H1 (cell line): ENCODE results near the gene ADD1. TPM values are rescaled to one million over a fixed set of nuclear protein-coding genes. Genes with fewer than 3 reads are reported as not detected.

Experiments
- CTCF ChIA-PET: fragments of 300-600 bp; sonication (Branson Sonifier 250); formaldehyde crosslinking; loops from one replicate; lab custom pipeline; 2021; ENCODE audit not compliant: partially characterized antibody; lab: Charles Lee
- POLR2A ChIA-PET: fragments of 300-600 bp; sonication (Branson Sonifier 250); formaldehyde crosslinking; loops from one replicate; lab custom pipeline; 2021; ENCODE audit warnings: inconsistent platforms; ENCODE audit not compliant: partially characterized antibody; lab: Charles Lee
- DNase-seq, 2 experiments: peaks; one replicate each; pipeline versions ENCODE4 v3.0.0 to v3.0.0-alpha.2; 2010 to 2022; ENCODE audit warnings: low spot score in 2 of 2, low read depth in 1 of 2, mixed read lengths in 1 of 2
- FAIRE-seq: peaks from 2 replicates; lab custom pipeline; 2011; peaks lifted over from hg19 to GRCh38; lab: Jason Lieb, UNC
- H2AFZ ChIP-seq: 2 replicates; pipeline ENCODE4 v1.8.1; 2012; ENCODE audit warnings: low read length, inconsistent platforms
- H2AK5ac ChIP-seq: 2 replicates; pipeline ENCODE4 v1.6.1; 2013; ENCODE audit warnings: low read depth, low read length
- H2BK120ac ChIP-seq: replicated peaks from 2 replicates; pipeline ENCODE3; 2013; ENCODE audit warnings: low read depth, low read length, inconsistent platforms
- H2BK12ac ChIP-seq: 2 replicates; pipeline ENCODE4 v1.6.1; 2013; ENCODE audit warnings: low read depth, low read length
- H2BK15ac ChIP-seq: 2 replicates; pipeline ENCODE4 v1.6.1; 2013; ENCODE audit warnings: low read length
- H2BK20ac ChIP-seq: 2 replicates; pipeline ENCODE4 v1.6.1; 2013; ENCODE audit warnings: low read length
- H2BK5ac ChIP-seq: 2 replicates; pipeline ENCODE4 v1.6.1; 2013; ENCODE audit warnings: low read depth, low read length
- H3K14ac ChIP-seq: 2 replicates; pipeline ENCODE4 v1.6.1; 2013; ENCODE audit warnings: inconsistent platforms; ENCODE audit not compliant: insufficient read length
- H3K18ac ChIP-seq: 2 replicates; pipeline ENCODE4 v1.6.1; 2013; ENCODE audit warnings: low read length; ENCODE audit errors: extremely low read depth
- H3K23ac ChIP-seq: 2 replicates; pipeline ENCODE4 v1.6.1; 2013; ENCODE audit warnings: inconsistent platforms; ENCODE audit not compliant: insufficient read length
- H3K23me2 ChIP-seq: 2 replicates; pipeline ENCODE4 v1.6.1; 2013; ENCODE audit warnings: low read depth, low read length
- H3K27ac ChIP-seq: 2 replicates; pipeline ENCODE4 v1.6.1; 2011; ENCODE audit warnings: low read depth, low read length, inconsistent platforms
- H3K27me3 ChIP-seq, 4 experiments: replicated peaks in 1 of 4; 1 replicate in 1 of 4; 2 replicates in 3 of 4; pipeline versions ENCODE4 v1.6.1 to v1.8.1; 2011 to 2013; ENCODE audit warnings: low read length in 3 of 4, mild to moderate bottlenecking in 3 of 4, inconsistent platforms in 2 of 4, mixed read lengths in 2 of 4, moderate library complexity in 1 of 4; ENCODE audit not compliant: control insufficient read depth in 3 of 4, insufficient read depth in 3 of 4; ENCODE audit errors: extremely low read depth in 1 of 4
- H3K36me3 ChIP-seq, 4 experiments: 2 replicates each; pipeline versions ENCODE4 v1.6.1 to v1.8.1; 2011 to 2013; ENCODE audit warnings: mild to moderate bottlenecking in 4 of 4, low read length in 3 of 4, moderate library complexity in 2 of 4, control low read depth in 1 of 4, inconsistent platforms in 1 of 4; ENCODE audit not compliant: insufficient read depth in 4 of 4, control insufficient read depth in 2 of 4
- H3K4ac ChIP-seq: replicated peaks from 2 replicates; pipeline ENCODE3; 2013; ENCODE audit warnings: low read length, low read depth, mixed read lengths, inconsistent platforms; ENCODE audit not compliant: insufficient read length
- H3K4me1 ChIP-seq, 4 experiments: replicated peaks in 1 of 4; 1 replicate in 1 of 4; 2 replicates in 3 of 4; pipeline versions ENCODE4 v1.6.1 to v1.8.1; 2011 to 2013; ENCODE audit warnings: low read length in 3 of 4, inconsistent platforms in 2 of 4, mixed read lengths in 1 of 4; ENCODE audit not compliant: insufficient read depth in 4 of 4, control insufficient read depth in 3 of 4
- H3K4me2 ChIP-seq, 2 experiments: 2 replicates each; pipeline versions ENCODE4 v1.6.1 to v1.8.1; 2011 to 2013; ENCODE audit warnings: low read depth in 2 of 2, low read length in 2 of 2, control low read depth in 1 of 2, inconsistent platforms in 1 of 2, mild to moderate bottlenecking in 1 of 2; ENCODE audit not compliant: insufficient read depth in 1 of 2
- H3K4me3 ChIP-seq, 4 experiments: fragments of 200-600, 300-600 bp in 1 of 4; sonication (generic), shearing (Covaris generic), sonication (Bioruptor Twin) in 1 of 4; 2 replicates each; pipeline versions ENCODE4 v1.5.1 to v1.8.1; 2011 to 2016; ENCODE audit warnings: low read length in 4 of 4, low read depth in 3 of 4, control low read depth in 2 of 4, inconsistent platforms in 2 of 4, mild to moderate bottlenecking in 2 of 4, mixed read lengths in 1 of 4, moderate library complexity in 1 of 4; ENCODE audit not compliant: insufficient read depth in 2 of 4; ENCODE audit errors: extremely low read depth in 1 of 4
- H3K56ac ChIP-seq: replicated peaks from 2 replicates; pipeline ENCODE3; 2013; ENCODE audit warnings: low read depth, mild to moderate bottlenecking, mixed read lengths, low read length, inconsistent platforms; ENCODE audit not compliant: insufficient read length
- H3K79me1 ChIP-seq: 2 replicates; pipeline ENCODE4 v1.6.1; 2013; ENCODE audit warnings: low read depth, low read length, control low read depth
- H3K79me2 ChIP-seq, 2 experiments: 2 replicates each; pipeline versions ENCODE4 v1.6.1 to v1.8.1; 2012 to 2013; ENCODE audit warnings: low read length in 2 of 2, mild to moderate bottlenecking in 2 of 2, inconsistent platforms in 1 of 2; ENCODE audit not compliant: insufficient read depth in 2 of 2, control insufficient read depth in 1 of 2
- H3K9ac ChIP-seq, 4 experiments: replicated peaks in 1 of 4; 1 replicate in 1 of 4; 2 replicates in 3 of 4; pipeline versions ENCODE4 v1.6.1 to v1.8.1; 2011 to 2013; ENCODE audit warnings: low read depth in 3 of 4, low read length in 3 of 4, control low read depth in 2 of 4, mild to moderate bottlenecking in 2 of 4, moderate library complexity in 2 of 4, inconsistent platforms in 1 of 4; ENCODE audit errors: extremely low read depth in 1 of 4
- H3K9me3 ChIP-seq, 2 experiments: 2 replicates each; pipeline versions ENCODE4 v1.6.1 to v1.8.1; 2012 to 2013; ENCODE audit warnings: mild to moderate bottlenecking in 2 of 2, moderate library complexity in 2 of 2, control low read depth in 1 of 2, inconsistent platforms in 1 of 2, low read depth in 1 of 2, low read length in 1 of 2, mixed read lengths in 1 of 2; ENCODE audit not compliant: insufficient read depth in 2 of 2
- H4K20me1 ChIP-seq, 2 experiments: replicated peaks in 1 of 2; 2 replicates each; pipeline versions ENCODE3 to v1.8.1; 2011 to 2013; ENCODE audit warnings: inconsistent platforms in 2 of 2, low read length in 2 of 2, mild to moderate bottlenecking in 1 of 2; ENCODE audit not compliant: insufficient read depth in 2 of 2, control insufficient read depth in 1 of 2
- H4K5ac ChIP-seq: 2 replicates; pipeline ENCODE4 v1.6.1; 2013; ENCODE audit warnings: low read length, low read depth, mixed read lengths, inconsistent platforms; ENCODE audit not compliant: insufficient read length
- H4K8ac ChIP-seq: 2 replicates; pipeline ENCODE4 v1.8.0; 2013; ENCODE audit warnings: mild to moderate bottlenecking, moderate library complexity, low read length, inconsistent platforms; ENCODE audit not compliant: insufficient read depth; ENCODE audit errors: extremely low read depth
- H4K91ac ChIP-seq: replicated peaks from 2 replicates; pipeline ENCODE3; 2013; ENCODE audit warnings: low read length, mixed read lengths, inconsistent platforms; ENCODE audit not compliant: insufficient read length
- CHD1 ChIP-seq: IDR thresholded peaks from 2 replicates; pipeline ENCODE4 v1.6.1; 2012; ENCODE audit warnings: low read depth, low read length, improper control_type of control experiment
- RNF2 ChIP-seq: fragments of 200-900, 300-1000 bp; sonication (generic); IDR thresholded peaks from 2 replicates; pipeline ENCODE4 v1.7.1; 2016; ENCODE audit warnings: borderline replicate concordance, low read depth, mild to moderate bottlenecking, antibody characterized with exemption, low read length; ENCODE audit not compliant: poor library complexity, severe bottlenecking; ENCODE audit errors: missing control alignments
- SAP30 ChIP-seq: fragments of 300-600 bp; sonication (generic); IDR thresholded peaks from 2 replicates; pipeline ENCODE4 v1.7.1; 2012; ENCODE audit warnings: low read length, moderate library complexity, mild to moderate bottlenecking, inconsistent platforms; ENCODE audit not compliant: insufficient read depth, insufficient replicate concordance
- WGBS, 2 experiments: shearing (Covaris generic) in 1 of 2; methylation state at CpG; one replicate each; pipeline versions ENCODE4 v1.1.6 to v1.1.7; 2013 to 2015; ENCODE audit warnings: low lambda C conversion rate in 2 of 2, mixed read lengths in 2 of 2, inconsistent platforms in 1 of 2, low coverage in 1 of 2, missing lambda C conversion rate in 1 of 2; ENCODE audit not compliant: insufficient replicate concordance in 2 of 2, insufficient coverage in 1 of 2, insufficient read length in 1 of 2; ENCODE audit errors: extremely low coverage in 1 of 2, missing lambda C conversion rate in 1 of 2; 5-methylcytosine and 5-hydroxymethylcytosine counted together
- polyA plus RNA-seq, 7 experiments: library from polyadenylated mRNA; depleted of rRNA in 3 of 7; stranded (reverse) in 5 of 7; unstranded in 2 of 7; fragments of >200 nt in 5 of 7; fragments of 200-250 nt in 2 of 7; gene quantifications; 1 replicate in 5 of 7; 2 replicates in 1 of 7; 4 replicates in 1 of 7; pipeline versions ENCODE4 v1.2.1 to v1.2.3, GENCODE V29; 2011 to 2013; ENCODE audit warnings: missing spikeins in 2 of 7, mixed read lengths in 2 of 7
- total RNA-seq: library from RNA; stranded (reverse); fragmentation: NEBNext Ultra II Directional; extraction: Animal tissue kit (Norgen Biotek cat#: 25700); gene quantifications from 2 replicates; pipeline ENCODE4 v1.2.1, GENCODE V29; 2021

ADD1 gene
- total and polyA plus RNA-seq, 2 of the 8 experiments (the other 6 are each of a cell fraction or from before 2014, with no cell fraction given), result 113 to 143 TPM

DNA sequence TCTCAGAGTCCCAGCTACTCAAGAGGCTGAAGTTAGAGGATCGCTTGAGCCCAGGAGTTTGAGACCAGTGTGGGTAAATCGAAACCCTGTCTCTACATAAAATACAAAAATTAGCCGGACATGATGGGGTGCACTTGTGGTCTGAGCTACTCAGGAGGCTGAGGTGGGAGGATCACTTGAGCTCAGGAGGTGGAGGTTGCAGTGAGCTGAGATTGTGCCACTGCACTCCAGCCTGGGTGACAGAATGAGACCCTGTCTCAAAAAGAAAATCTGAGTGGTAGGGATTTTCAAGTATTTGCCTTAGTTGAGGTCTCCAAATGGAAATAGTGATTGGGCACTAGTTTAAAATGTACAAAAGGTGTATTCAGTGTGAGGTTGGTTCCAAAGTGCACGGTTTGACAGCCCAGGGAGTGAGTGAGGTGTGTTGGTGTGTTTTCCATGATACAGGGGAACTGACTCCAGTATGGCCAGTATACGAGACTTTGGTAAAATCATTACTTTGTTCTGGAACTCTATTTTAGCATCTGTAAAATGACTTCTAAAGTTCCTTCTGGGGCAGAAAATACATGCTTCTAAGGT is 13.8 kb downstream of the ADD1 start:
- no peak overlapping the region for H3K18ac ChIP-seq
- H4K91ac ChIP-seq, result no peak overlapping the region
- no peak overlapping the region for H2BK120ac ChIP-seq
- ChIA-PET POLR2A (interaction anchor here (0.9 to 1.4 kb wide), 3 partner anchors 13 to 91 kb away, joined by 3 to 4 read pairs (median 3); no protein-coding TSS in a partner anchor), CTCF (interaction anchor here (0.6 to 1.2 kb wide), 3 partner anchors 19 to 97 kb away, joined by 3 read pairs; no protein-coding TSS in a partner anchor)
- no peak overlapping the region for H2BK12ac ChIP-seq
- H3K9ac ChIP-seq, result no peak overlapping the region
- peaks cover 4 to 15% (median 6%) of the 10 kb centered on the region in 4 experiments; a peak in 5 of 7 replicates for H3K4me1 ChIP-seq
- H3K4me2 ChIP-seq, result no peak overlapping the region
- H4K20me1 ChIP-seq, result peaks cover 0 to 5% of the 10 kb centered on the region in 2 experiments
- H3K56ac ChIP-seq, result no peak overlapping the region
- H3K27ac ChIP-seq, result no peak overlapping the region
- peaks cover 0 to 8% (median 3%) of the 10 kb centered on the region in 4 experiments; a peak in 2 of 8 replicates for H3K36me3 ChIP-seq
- no peak overlapping the region for H2AFZ ChIP-seq
- H3K79me1 ChIP-seq, result peaks cover 6% of the 10 kb centered on the region; the same call in 1 of the 2 replicates
- no peak overlapping the region for H4K8ac ChIP-seq
- no peak overlapping the region for H3K4ac ChIP-seq
- no peak overlapping the region for H2BK15ac ChIP-seq
- no peak overlapping the region for H2BK5ac ChIP-seq
- no peak overlapping the region for H2AK5ac ChIP-seq
- no peak for DNase-seq
- no peak overlapping the region for H3K4me3 ChIP-seq
- no peak overlapping the region for H3K14ac ChIP-seq
- FAIRE-seq, result no peak
- H3K23me2 ChIP-seq, result no peaks in the 10 kb centered on the region
- H3K27me3 ChIP-seq, result no peaks in the 10 kb centered on the region
- WGBS, 2 experiments, result 99% methylated on average over 5 of the region's 5 CpGs; no CpG with 5 or more reads in 1 of the 2 experiments
- peaks cover 0 to 84% of the 10 kb centered on the region in 2 experiments; a peak in 2 of 4 replicates for H3K79me2 ChIP-seq
- no peak overlapping the region for H4K5ac ChIP-seq
- no peaks in the 10 kb centered on the region for H3K9me3 ChIP-seq
- H3K23ac ChIP-seq, result no peak overlapping the region
- H2BK20ac ChIP-seq, result no peak overlapping the region
- TF ChIP-seq CHD1 (no peak), SAP30 (no peak), RNF2 (no peak)
